PFSK-1 (cell line): ENCODE data around the gene FURIN.

Experiments used
- FOXP2 ChIP-seq: optimal IDR thresholded peaks from 2 replicates; pipeline ENCODE3; 2011; ENCODE audit warnings: borderline replicate concordance, control low read depth, inconsistent platforms; ENCODE audit not compliant: insufficient read depth; ENCODE audit errors: extremely low read length, extremely low read depth
- SIN3A ChIP-seq: IDR thresholded peaks from 2 replicates; pipeline ENCODE4 v1.6.1; 2012; ENCODE audit warnings: mild to moderate bottlenecking, low read length, moderate library complexity, borderline replicate concordance; ENCODE audit not compliant: insufficient read depth
- TF ChIP-seq, protein P1 (sequence below), 2 experiments: IDR thresholded peaks; 2 replicates each; pipeline versions ENCODE4 v1.6.1 to v1.8.0; 2011 to 2012; ENCODE audit warnings: low read depth in 2 of 2, low read length in 2 of 2, control low read depth in 1 of 2, inconsistent platforms in 1 of 2, mild to moderate bottlenecking in 1 of 2, moderate library complexity in 1 of 2; ENCODE audit not compliant: insufficient read depth in 1 of 2

DNA sequence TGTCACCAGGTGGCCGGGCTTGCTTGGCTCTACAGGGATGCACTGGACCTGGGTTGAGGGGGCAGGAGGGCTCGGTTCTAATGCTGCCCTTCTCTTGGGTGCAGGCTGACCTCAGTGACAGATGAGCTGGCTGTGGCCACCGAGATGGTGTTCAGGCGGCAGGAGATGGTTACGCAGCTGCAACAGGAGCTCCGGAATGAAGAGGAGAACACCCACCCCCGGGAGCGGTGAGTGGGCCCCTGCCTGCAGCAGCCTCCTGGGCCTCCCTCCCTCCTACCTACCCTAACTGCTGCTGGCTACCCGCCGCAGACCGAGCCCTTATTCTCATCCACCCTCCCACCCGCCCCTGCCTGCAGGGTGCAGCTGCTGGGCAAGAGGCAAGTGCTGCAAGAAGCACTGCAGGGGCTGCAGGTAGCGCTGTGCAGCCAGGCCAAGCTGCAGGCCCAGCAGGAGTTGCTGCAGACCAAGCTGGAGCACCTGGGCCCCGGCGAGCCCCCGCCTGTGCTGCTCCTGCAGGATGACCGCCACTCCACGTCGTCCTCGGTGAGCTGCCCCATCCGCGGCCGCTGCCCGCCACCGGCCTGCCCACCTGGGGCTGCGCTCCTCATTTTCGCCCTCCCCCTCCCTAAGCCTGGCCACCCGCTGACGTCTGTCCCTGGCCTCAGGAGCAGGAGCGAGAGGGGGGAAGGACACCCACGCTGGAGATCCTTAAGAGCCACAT lies 21.5 kb downstream of the FURIN start:
- TF ChIP-seq FOXP2 (no peak), SIN3A (no peak)
- TF ChIP-seq, protein P1, sequence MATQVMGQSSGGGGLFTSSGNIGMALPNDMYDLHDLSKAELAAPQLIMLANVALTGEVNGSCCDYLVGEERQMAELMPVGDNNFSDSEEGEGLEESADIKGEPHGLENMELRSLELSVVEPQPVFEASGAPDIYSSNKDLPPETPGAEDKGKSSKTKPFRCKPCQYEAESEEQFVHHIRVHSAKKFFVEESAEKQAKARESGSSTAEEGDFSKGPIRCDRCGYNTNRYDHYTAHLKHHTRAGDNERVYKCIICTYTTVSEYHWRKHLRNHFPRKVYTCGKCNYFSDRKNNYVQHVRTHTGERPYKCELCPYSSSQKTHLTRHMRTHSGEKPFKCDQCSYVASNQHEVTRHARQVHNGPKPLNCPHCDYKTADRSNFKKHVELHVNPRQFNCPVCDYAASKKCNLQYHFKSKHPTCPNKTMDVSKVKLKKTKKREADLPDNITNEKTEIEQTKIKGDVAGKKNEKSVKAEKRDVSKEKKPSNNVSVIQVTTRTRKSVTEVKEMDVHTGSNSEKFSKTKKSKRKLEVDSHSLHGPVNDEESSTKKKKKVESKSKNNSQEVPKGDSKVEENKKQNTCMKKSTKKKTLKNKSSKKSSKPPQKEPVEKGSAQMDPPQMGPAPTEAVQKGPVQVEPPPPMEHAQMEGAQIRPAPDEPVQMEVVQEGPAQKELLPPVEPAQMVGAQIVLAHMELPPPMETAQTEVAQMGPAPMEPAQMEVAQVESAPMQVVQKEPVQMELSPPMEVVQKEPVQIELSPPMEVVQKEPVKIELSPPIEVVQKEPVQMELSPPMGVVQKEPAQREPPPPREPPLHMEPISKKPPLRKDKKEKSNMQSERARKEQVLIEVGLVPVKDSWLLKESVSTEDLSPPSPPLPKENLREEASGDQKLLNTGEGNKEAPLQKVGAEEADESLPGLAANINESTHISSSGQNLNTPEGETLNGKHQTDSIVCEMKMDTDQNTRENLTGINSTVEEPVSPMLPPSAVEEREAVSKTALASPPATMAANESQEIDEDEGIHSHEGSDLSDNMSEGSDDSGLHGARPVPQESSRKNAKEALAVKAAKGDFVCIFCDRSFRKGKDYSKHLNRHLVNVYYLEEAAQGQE (IDR thresholded peaks at IDR 0.05; ENCODE audit: insufficient read depth in 1 of 2, low read depth in 2 of 2, low read length in 2 of 2), result no peak
